ENCODE measurements around the gene EML5. TPM values are rescaled to one million over a fixed set of nuclear protein-coding genes. Genes with fewer than 3 reads are reported as not detected.
A peak's percentile ranks its signal among the peaks of the same experiment; 100 is the strongest.
"Not testable (repeated sequence)": the region's sequence is repeated elsewhere in the genome, so short reads cannot be mapped to it uniquely, and the experiment has no call there.

The EML5 gene
- total RNA-seq, 1 donor from 2014 or later: 1.0 TPM

DNA sequence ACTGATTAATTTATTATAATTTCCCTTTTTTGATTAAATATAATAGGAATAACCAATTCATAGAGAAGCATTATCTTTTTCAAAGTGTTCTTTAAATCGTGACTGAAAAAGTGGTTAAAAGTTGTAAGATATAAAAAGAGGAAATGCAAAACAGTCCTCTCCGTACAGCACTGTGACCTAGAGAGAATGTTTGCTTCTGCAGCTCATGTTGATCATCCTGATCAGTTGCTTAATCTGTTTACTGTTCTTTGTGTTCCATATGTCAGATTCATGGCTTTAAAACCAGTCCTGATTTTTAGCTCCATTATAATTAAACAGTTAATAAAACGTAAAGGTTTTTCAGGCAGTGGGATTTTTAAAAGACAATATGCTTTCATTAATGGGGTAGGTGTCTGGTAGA is 36.4 kb upstream of the EML5 start:
- Histone ChIP-seq H3K4me1 (ENCODE audit: control insufficient read depth in 3 of 3, insufficient read depth in 3 of 3, low read length in 3 of 3) (peaks cover 0 to 14% (median 5%) of the 10 kb centered on the region in 3 donors), H3K9ac (ENCODE audit: low read depth in 1 of 3, low read length in 3 of 3) (no peak overlapping the region), H3K36me3 (ENCODE audit: control insufficient read depth in 3 of 3, insufficient read depth in 3 of 3, low read length in 3 of 3) (no peaks in the 10 kb centered on the region), H3K27ac (ENCODE audit: low read depth, low read length) (no peak overlapping the region), H3K9me3 (ENCODE audit: control insufficient read depth in 3 of 3, low read length in 3 of 3) (no peaks in the 10 kb centered on the region), H3K4me3 (ENCODE audit: low read length in 3 of 3) (no peak overlapping the region), H3K27me3 (ENCODE audit: control insufficient read depth in 3 of 3, insufficient read depth in 3 of 3, low read length in 3 of 3) (no peaks in the 10 kb centered on the region)

- no peaks in the 10 kb centered on the region for H3K27me3 ChIP-seq (ENCODE audit: control insufficient read depth in 3 of 3, insufficient read depth in 3 of 3, low read length in 3 of 3)
- no peak overlapping the region for H3K9ac ChIP-seq (ENCODE audit: low read depth in 1 of 3, low read length in 3 of 3)
- no peaks in the 10 kb centered on the region for H3K36me3 ChIP-seq (ENCODE audit: control insufficient read depth in 3 of 3, insufficient read depth in 3 of 3, low read length in 3 of 3)
- H3K4me1 ChIP-seq (ENCODE audit: control insufficient read depth in 3 of 3, insufficient read depth in 3 of 3, low read length in 3 of 3): peaks cover 0 to 14% (median 5%) of the 10 kb centered on the region in 3 donors
- H3K27ac ChIP-seq (ENCODE audit: low read depth, low read length): no peak overlapping the region
- H3K4me3 ChIP-seq (ENCODE audit: low read length in 3 of 3): peak overlapping the region in 2 of 3 donors; percentile 85 to 86
- H3K9me3 ChIP-seq (ENCODE audit: control insufficient read depth in 3 of 3, low read length in 3 of 3): no peaks in the 10 kb centered on the region
These were observed 32.8 kb upstream of the EML5 start for GRCh38 chr14:88825503-88825902.

- H3K9ac ChIP-seq (ENCODE audit: low read depth in 1 of 3, low read length in 3 of 3): peak overlapping the region; percentile 73 to 82 (median 80)
- H3K27ac ChIP-seq (ENCODE audit: low read depth, low read length): peak overlapping the region; percentile 66
- H3K36me3 ChIP-seq (ENCODE audit: control insufficient read depth in 3 of 3, insufficient read depth in 3 of 3, low read length in 3 of 3): no peaks in the 10 kb centered on the region
- H3K4me1 ChIP-seq (ENCODE audit: control insufficient read depth in 3 of 3, insufficient read depth in 3 of 3, low read length in 3 of 3): peaks cover 0 to 14% (median 5%) of the 10 kb centered on the region in 3 donors
- H3K27me3 ChIP-seq (ENCODE audit: control insufficient read depth in 3 of 3, insufficient read depth in 3 of 3, low read length in 3 of 3): peaks cover 0 to 3% (median 0%) of the 10 kb centered on the region in 3 donors
- no peaks in the 10 kb centered on the region for H3K9me3 ChIP-seq (ENCODE audit: control insufficient read depth in 3 of 3, low read length in 3 of 3)
- peak overlapping the region; percentile 85 to 87 (median 86) for H3K4me3 ChIP-seq (ENCODE audit: low read length in 3 of 3)
These were observed 32.3 kb upstream of the EML5 start for GRCh38 chr14:88825078-88825458.

- Histone ChIP-seq H3K9me3 (ENCODE audit: control insufficient read depth in 3 of 3, low read length in 3 of 3) (no peaks in the 10 kb centered on the region), H3K4me1 (ENCODE audit: control insufficient read depth in 3 of 3, insufficient read depth in 3 of 3, low read length in 3 of 3) (peaks cover 0 to 14% (median 5%) of the 10 kb centered on the region in 3 donors), H3K4me3 (ENCODE audit: low read length in 3 of 3) (peak within 1 kb of the TSS; percentile 85 to 87 (median 86)), H3K27ac (ENCODE audit: low read depth, low read length) (peak within 1 kb of the TSS; percentile 66), H3K9ac (ENCODE audit: low read depth in 1 of 3, low read length in 3 of 3) (peak within 1 kb of the TSS; percentile 73 to 82 (median 80)), H3K36me3 (ENCODE audit: control insufficient read depth in 3 of 3, insufficient read depth in 3 of 3, low read length in 3 of 3) (no peaks in the 10 kb centered on the region), H3K27me3 (ENCODE audit: control insufficient read depth in 3 of 3, insufficient read depth in 3 of 3, low read length in 3 of 3) (peaks cover 0 to 3% (median 0%) of the 10 kb centered on the region in 3 donors)
These were observed 31.7 kb upstream of the EML5 start, which contains the start of gene TTC8 for GRCh38 chr14:88824314-88825077. Gene TTC8 (plus strand): TSS chr14:88824651. CDS start chr14:88824708, 57 bp downstream.

DNA sequence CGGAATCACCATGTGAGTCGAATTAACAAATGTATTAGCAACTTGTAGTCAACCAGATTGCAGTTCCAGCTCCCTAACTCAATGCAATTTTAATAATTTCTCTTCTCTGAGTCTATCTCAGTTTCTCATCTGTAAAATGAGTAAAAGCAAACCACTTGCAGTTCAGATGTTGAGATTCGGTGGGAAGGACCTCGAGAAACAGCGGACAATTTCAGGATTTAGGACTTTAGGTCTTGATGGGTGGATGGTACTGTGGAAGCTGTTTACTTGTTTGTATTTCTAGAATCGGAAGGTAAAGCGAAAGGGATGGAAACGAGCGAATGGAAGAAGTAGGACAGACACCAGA is 31.2 kb upstream of the EML5 start:
- no peaks in the 10 kb centered on the region for H3K9me3 ChIP-seq (ENCODE audit: control insufficient read depth in 3 of 3, low read length in 3 of 3)
- H3K27ac ChIP-seq (ENCODE audit: low read depth, low read length): peak overlapping the region; percentile 66
- no peaks in the 10 kb centered on the region for H3K36me3 ChIP-seq (ENCODE audit: control insufficient read depth in 3 of 3, insufficient read depth in 3 of 3, low read length in 3 of 3)
- H3K4me1 ChIP-seq (ENCODE audit: control insufficient read depth in 3 of 3, insufficient read depth in 3 of 3, low read length in 3 of 3): peaks cover 0 to 14% (median 5%) of the 10 kb centered on the region in 3 donors
- H3K4me3 ChIP-seq (ENCODE audit: low read length in 3 of 3): peak overlapping the region; percentile 85 to 87 (median 86)
- H3K27me3 ChIP-seq (ENCODE audit: control insufficient read depth in 3 of 3, insufficient read depth in 3 of 3, low read length in 3 of 3): peaks cover 0 to 3% (median 0%) of the 10 kb centered on the region in 3 donors
- peak overlapping the region; percentile 73 to 82 (median 80) for H3K9ac ChIP-seq (ENCODE audit: low read depth in 1 of 3, low read length in 3 of 3)

DNA sequence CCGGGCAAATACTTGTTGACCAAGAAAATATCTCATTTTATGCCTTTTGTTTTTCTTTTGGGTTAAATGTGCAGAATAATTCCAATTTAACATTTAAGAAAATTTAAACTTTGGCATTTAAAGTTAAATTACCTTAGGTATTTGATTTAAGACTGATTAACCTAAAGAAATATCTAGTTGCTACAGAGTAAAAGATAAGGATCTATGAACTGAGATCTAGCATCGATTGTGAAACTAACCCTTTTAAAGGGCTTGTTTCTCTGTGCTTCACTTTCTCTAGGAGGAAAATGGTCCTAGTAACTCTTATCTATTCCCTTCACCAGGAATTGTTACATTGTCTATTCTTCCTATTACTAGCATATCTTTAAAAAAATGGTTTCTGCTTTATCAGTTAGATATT is 29.1 kb upstream of the EML5 start:
- Histone ChIP-seq H3K9ac (ENCODE audit: low read depth in 1 of 3, low read length in 3 of 3) (no peak overlapping the region), H3K27ac (ENCODE audit: low read depth, low read length) (no peak overlapping the region), H3K4me1 (ENCODE audit: control insufficient read depth in 3 of 3, insufficient read depth in 3 of 3, low read length in 3 of 3) (peaks cover 0 to 14% (median 5%) of the 10 kb centered on the region in 3 donors), H3K9me3 (ENCODE audit: control insufficient read depth in 3 of 3, low read length in 3 of 3) (no peaks in the 10 kb centered on the region), H3K27me3 (ENCODE audit: control insufficient read depth in 3 of 3, insufficient read depth in 3 of 3, low read length in 3 of 3) (peaks cover 0 to 3% (median 0%) of the 10 kb centered on the region in 3 donors), H3K36me3 (ENCODE audit: control insufficient read depth in 3 of 3, insufficient read depth in 3 of 3, low read length in 3 of 3) (no peaks in the 10 kb centered on the region), H3K4me3 (ENCODE audit: low read length in 3 of 3) (no peak overlapping the region)

- Histone ChIP-seq H3K9me3 (ENCODE audit: control insufficient read depth in 3 of 3, low read length in 3 of 3) (no peaks in the 10 kb centered on the region), H3K4me3 (ENCODE audit: low read length in 3 of 3) (no peak overlapping the region), H3K36me3 (ENCODE audit: control insufficient read depth in 3 of 3, insufficient read depth in 3 of 3, low read length in 3 of 3) (no peaks in the 10 kb centered on the region), H3K4me1 (ENCODE audit: control insufficient read depth in 3 of 3, insufficient read depth in 3 of 3, low read length in 3 of 3) (peaks cover 0 to 14% (median 5%) of the 10 kb centered on the region in 3 donors), H3K9ac (ENCODE audit: low read depth in 1 of 3, low read length in 3 of 3) (no peak overlapping the region), H3K27me3 (ENCODE audit: control insufficient read depth in 3 of 3, insufficient read depth in 3 of 3, low read length in 3 of 3) (peaks cover 0 to 3% (median 0%) of the 10 kb centered on the region in 3 donors), H3K27ac (ENCODE audit: low read depth, low read length) (no peak overlapping the region)
These were observed 28.6 kb upstream of the EML5 start for GRCh38 chr14:88821378-88821777.

DNA sequence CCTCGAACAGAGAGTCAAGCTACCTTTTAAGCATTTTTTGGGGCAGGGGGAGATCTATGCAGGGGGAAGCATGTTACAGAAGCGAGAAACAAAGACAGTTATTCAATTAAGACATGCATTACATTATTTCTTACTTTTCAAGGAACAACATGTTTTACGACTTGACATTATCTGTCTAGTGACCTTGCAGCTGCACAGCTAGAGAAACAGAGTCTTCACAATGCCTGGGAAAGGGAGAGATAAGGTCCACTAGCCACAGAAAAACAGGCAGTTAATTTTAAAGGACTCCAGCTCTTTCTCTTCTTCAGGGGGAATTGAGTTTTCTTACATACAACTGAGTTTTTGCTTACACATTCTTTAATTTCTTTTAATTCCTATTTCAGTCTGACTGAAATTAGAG is 26.9 kb upstream of the EML5 start:
- H3K9ac ChIP-seq (ENCODE audit: low read depth in 1 of 3, low read length in 3 of 3); H3K4me1 ChIP-seq (ENCODE audit: control insufficient read depth in 3 of 3, insufficient read depth in 3 of 3, low read length in 3 of 3); H3K27ac ChIP-seq (ENCODE audit: low read depth, low read length); H3K9me3 ChIP-seq (ENCODE audit: control insufficient read depth in 3 of 3, low read length in 3 of 3); H3K4me3 ChIP-seq (ENCODE audit: low read length in 3 of 3); H3K36me3 ChIP-seq (ENCODE audit: control insufficient read depth in 3 of 3, insufficient read depth in 3 of 3, low read length in 3 of 3); H3K27me3 ChIP-seq (ENCODE audit: control insufficient read depth in 3 of 3, insufficient read depth in 3 of 3, low read length in 3 of 3): not testable (repeated sequence)

DNA sequence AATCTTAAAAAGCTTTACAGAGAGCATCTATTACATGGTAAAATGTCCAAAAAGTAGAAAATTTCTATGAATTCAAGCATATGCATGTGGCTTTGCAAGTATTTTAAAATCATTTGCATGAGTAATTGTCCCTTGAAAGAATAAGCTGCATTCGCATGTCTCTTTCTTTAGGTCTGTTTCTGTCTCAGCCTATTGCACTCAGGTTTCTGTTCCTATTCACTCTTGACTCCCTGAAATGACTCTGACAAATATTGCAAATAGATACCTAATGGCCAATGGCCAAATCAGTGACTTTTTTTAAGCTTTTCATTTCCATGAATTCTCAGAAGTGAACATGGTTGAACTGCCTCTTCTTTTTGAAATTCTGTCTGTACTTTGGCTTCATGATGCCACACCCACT is 25.3 kb upstream of the EML5 start:
- Histone ChIP-seq H3K4me3 (ENCODE audit: low read length in 3 of 3) (no peak overlapping the region), H3K4me1 (ENCODE audit: control insufficient read depth in 3 of 3, insufficient read depth in 3 of 3, low read length in 3 of 3) (no peaks in the 10 kb centered on the region), H3K36me3 (ENCODE audit: control insufficient read depth in 3 of 3, insufficient read depth in 3 of 3, low read length in 3 of 3) (no peaks in the 10 kb centered on the region), H3K9ac (ENCODE audit: low read depth in 1 of 3, low read length in 3 of 3) (no peak overlapping the region), H3K9me3 (ENCODE audit: control insufficient read depth in 3 of 3, low read length in 3 of 3) (no peaks in the 10 kb centered on the region), H3K27me3 (ENCODE audit: control insufficient read depth in 3 of 3, insufficient read depth in 3 of 3, low read length in 3 of 3) (peaks cover 0 to 3% (median 0%) of the 10 kb centered on the region in 3 donors), H3K27ac (ENCODE audit: low read depth, low read length) (no peak overlapping the region)

- no peaks in the 10 kb centered on the region for H3K9me3 ChIP-seq (ENCODE audit: control insufficient read depth in 3 of 3, low read length in 3 of 3)
- H3K4me1 ChIP-seq (ENCODE audit: control insufficient read depth in 3 of 3, insufficient read depth in 3 of 3, low read length in 3 of 3): no peaks in the 10 kb centered on the region
- H3K9ac ChIP-seq (ENCODE audit: low read depth in 1 of 3, low read length in 3 of 3): no peak overlapping the region
- no peaks in the 10 kb centered on the region for H3K36me3 ChIP-seq (ENCODE audit: control insufficient read depth in 3 of 3, insufficient read depth in 3 of 3, low read length in 3 of 3)
- H3K27me3 ChIP-seq (ENCODE audit: control insufficient read depth in 3 of 3, insufficient read depth in 3 of 3, low read length in 3 of 3): peaks cover 0 to 3% (median 0%) of the 10 kb centered on the region in 3 donors
- no peak overlapping the region for H3K27ac ChIP-seq (ENCODE audit: low read depth, low read length)
- no peak overlapping the region for H3K4me3 ChIP-seq (ENCODE audit: low read length in 3 of 3)
These were observed 23.2 kb upstream of the EML5 start for GRCh38 chr14:88815980-88816379.
